Osteoblast (primary cell): ENCODE results near the gene DUS3L. TPM values are rescaled to one million over a fixed set of nuclear protein-coding genes. Genes with fewer than 3 reads are reported as not detected.
A peak's percentile ranks its signal among the peaks of the same experiment; 100 is the strongest.
"Not testable (repeated sequence)": the region's sequence is repeated elsewhere in the genome, so short reads cannot be mapped to it uniquely, and the experiment has no call there.

Experiments used
- DNase-seq: peaks from one replicate; pipeline ENCODE4 v3.0.0; 2011; ENCODE audit warnings: low spot score, mixed read lengths; ENCODE audit not compliant: insufficient read length; ENCODE audit errors: missing footprints
- H2AFZ ChIP-seq: 2 replicates; pipeline ENCODE4 v1.6.0; 2011; ENCODE audit warnings: mild to moderate bottlenecking, low read length
- H3K27ac ChIP-seq: 2 replicates; pipeline ENCODE4 v1.5.1; 2011; ENCODE audit warnings: mild to moderate bottlenecking, low read depth, low read length, moderate library complexity
- H3K27me3 ChIP-seq: 2 replicates; pipeline ENCODE4 v1.6.0; 2012; ENCODE audit warnings: mild to moderate bottlenecking, control low read depth, inconsistent platforms, low read length, moderate library complexity; ENCODE audit not compliant: insufficient read depth
- H3K36me3 ChIP-seq: 2 replicates; pipeline ENCODE4 v1.5.1; 2011; ENCODE audit warnings: mild to moderate bottlenecking, low read length, control low read depth, moderate library complexity; ENCODE audit not compliant: insufficient read depth
- H3K4me1 ChIP-seq: 2 replicates; pipeline ENCODE4 v1.5.1; 2011; ENCODE audit warnings: mild to moderate bottlenecking, low read length, control low read depth, moderate library complexity; ENCODE audit not compliant: insufficient read depth
- H3K4me2 ChIP-seq: 2 replicates; pipeline ENCODE4 v1.6.0; 2011; ENCODE audit warnings: mild to moderate bottlenecking, low read length; ENCODE audit not compliant: insufficient read depth
- H3K4me3 ChIP-seq: fragments of 200-600 bp; sonication (generic); 3 replicates; pipeline ENCODE4 v1.5.1; 2012; ENCODE audit warnings: mild to moderate bottlenecking, low read length, inconsistent platforms; ENCODE audit not compliant: insufficient read depth
- H3K79me2 ChIP-seq: 2 replicates; pipeline ENCODE4 v1.6.0; 2012; ENCODE audit warnings: mild to moderate bottlenecking, low read length, control low read depth, inconsistent platforms; ENCODE audit not compliant: insufficient read depth
- H3K9me3 ChIP-seq: 2 replicates; pipeline ENCODE4 v1.5.1; 2011; ENCODE audit warnings: low read depth, low read length, control low read depth
- H4K20me1 ChIP-seq: 2 replicates; pipeline ENCODE4 v1.6.0; 2012; ENCODE audit warnings: mild to moderate bottlenecking, low read length, control low read depth; ENCODE audit not compliant: insufficient read depth
- total RNA-seq: library from RNA; depleted of rRNA; stranded (reverse); fragments of >200 nt; gene quantifications from 2 replicates; pipeline ENCODE4 v1.2.3, GENCODE V29; 2012
- TF ChIP-seq, protein P1 (sequence below): IDR thresholded peaks from 2 replicates; pipeline ENCODE4 v1.5.1; 2011; ENCODE audit warnings: mild to moderate bottlenecking, low read depth, low read length, moderate library complexity; ENCODE audit errors: extremely low read depth

DUS3L gene
- total RNA-seq, 1 donor: 30.0 TPM

DNA sequence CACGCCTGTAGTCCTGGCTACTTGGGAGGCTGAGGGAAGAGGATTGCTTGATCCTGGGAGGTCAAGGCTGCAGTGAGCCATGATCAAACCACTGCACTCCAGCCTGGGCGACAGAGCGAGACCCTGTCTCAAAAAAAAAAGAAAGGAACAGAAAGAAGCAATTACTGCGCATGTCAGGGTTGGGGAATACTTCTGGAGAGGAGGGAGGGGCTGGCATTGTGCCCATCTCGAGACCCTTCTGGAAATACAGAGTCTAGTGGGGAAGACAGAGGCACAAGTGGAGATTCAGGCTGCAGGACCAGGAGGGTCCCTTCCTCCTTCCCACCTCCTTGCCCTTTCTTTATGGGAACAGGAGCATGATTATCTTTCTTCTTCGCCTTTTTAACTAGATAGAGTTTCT, 37.2 kb downstream of the DUS3L start:
- H3K4me2 ChIP-seq: no peak overlapping the region
- no peak overlapping the region for H3K27ac ChIP-seq
- H3K4me1 ChIP-seq: no peaks in the 10 kb centered on the region
- peak; percentile 11 for DNase-seq
- no peak overlapping the region for H2AFZ ChIP-seq
- TF ChIP-seq, protein P1, sequence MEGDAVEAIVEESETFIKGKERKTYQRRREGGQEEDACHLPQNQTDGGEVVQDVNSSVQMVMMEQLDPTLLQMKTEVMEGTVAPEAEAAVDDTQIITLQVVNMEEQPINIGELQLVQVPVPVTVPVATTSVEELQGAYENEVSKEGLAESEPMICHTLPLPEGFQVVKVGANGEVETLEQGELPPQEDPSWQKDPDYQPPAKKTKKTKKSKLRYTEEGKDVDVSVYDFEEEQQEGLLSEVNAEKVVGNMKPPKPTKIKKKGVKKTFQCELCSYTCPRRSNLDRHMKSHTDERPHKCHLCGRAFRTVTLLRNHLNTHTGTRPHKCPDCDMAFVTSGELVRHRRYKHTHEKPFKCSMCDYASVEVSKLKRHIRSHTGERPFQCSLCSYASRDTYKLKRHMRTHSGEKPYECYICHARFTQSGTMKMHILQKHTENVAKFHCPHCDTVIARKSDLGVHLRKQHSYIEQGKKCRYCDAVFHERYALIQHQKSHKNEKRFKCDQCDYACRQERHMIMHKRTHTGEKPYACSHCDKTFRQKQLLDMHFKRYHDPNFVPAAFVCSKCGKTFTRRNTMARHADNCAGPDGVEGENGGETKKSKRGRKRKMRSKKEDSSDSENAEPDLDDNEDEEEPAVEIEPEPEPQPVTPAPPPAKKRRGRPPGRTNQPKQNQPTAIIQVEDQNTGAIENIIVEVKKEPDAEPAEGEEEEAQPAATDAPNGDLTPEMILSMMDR: no peak
- H3K9me3 ChIP-seq: no peaks in the 10 kb centered on the region
- H3K27me3 ChIP-seq: no peaks in the 10 kb centered on the region
- no peak overlapping the region for H3K4me3 ChIP-seq
- H3K36me3 ChIP-seq: no peaks in the 10 kb centered on the region
- H4K20me1 ChIP-seq: no peaks in the 10 kb centered on the region
- H3K79me2 ChIP-seq: no peaks in the 10 kb centered on the region

DNA sequence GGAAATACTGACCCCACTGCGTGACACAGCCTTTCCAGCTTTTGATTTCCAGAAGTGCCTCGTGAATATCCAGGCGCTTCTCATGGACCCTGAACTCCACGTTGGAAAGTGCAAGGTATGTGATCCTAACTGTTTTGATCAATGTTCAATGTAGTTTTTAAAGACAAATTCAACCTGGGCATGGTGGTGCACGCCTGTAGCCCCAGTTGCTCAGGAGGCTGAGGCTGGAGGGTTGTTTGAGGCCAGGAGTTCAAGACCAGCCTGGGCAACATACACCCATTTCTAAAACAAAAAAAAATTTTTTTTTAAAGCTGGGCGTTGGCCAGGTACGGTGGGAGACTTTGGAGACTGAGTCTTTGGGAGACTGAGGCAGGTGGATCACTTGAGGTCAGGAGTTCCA, 39.3 kb downstream of the DUS3L start:
- TF ChIP-seq, protein P1: no peak

DNA sequence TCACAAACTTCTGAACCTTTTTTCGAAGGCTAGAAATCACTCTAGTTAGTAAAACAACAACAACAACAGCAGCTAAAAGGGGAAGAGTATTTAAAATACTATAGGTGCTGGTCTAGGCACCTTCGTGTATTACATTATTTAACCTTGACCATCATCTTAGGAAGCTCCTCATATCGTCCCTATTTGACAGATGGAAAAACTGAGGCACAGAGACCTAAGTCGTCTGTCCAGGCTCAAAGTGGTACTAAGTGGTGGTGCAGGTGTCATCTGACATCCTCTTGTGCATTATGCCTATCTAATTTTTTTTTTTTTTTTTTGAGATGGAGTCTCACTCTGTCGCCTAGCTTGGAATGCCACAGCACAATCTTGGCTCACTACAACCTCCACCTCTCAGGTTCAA, 41.5 kb downstream of the DUS3L start:
- Histone ChIP-seq H3K4me3 (no peak overlapping the region), H3K4me1 (no peaks in the 10 kb centered on the region), H3K36me3 (no peaks in the 10 kb centered on the region), H3K9me3 (no peaks in the 10 kb centered on the region), H3K4me2 (no peak overlapping the region), H2AFZ (no peak overlapping the region), H3K79me2 (no peaks in the 10 kb centered on the region), H3K27ac (no peak overlapping the region), H3K27me3 (no peaks in the 10 kb centered on the region), H4K20me1 (no peaks in the 10 kb centered on the region)
- no peak for DNase-seq
- TF ChIP-seq, protein P1: no peak

More for the DNA sequence above, 39.3 kb downstream of the DUS3L start:
- no peaks in the 10 kb centered on the region for H4K20me1 ChIP-seq
- no peaks in the 10 kb centered on the region for H3K4me1 ChIP-seq
- H3K9me3 ChIP-seq: no peaks in the 10 kb centered on the region
- no peak overlapping the region for H3K4me2 ChIP-seq
- no peak overlapping the region for H2AFZ ChIP-seq
- H3K27me3 ChIP-seq: no peaks in the 10 kb centered on the region
- no peaks in the 10 kb centered on the region for H3K36me3 ChIP-seq
- no peak overlapping the region for H3K27ac ChIP-seq
- no peak overlapping the region for H3K4me3 ChIP-seq
- DNase-seq: no peak
- no peaks in the 10 kb centered on the region for H3K79me2 ChIP-seq

DNA sequence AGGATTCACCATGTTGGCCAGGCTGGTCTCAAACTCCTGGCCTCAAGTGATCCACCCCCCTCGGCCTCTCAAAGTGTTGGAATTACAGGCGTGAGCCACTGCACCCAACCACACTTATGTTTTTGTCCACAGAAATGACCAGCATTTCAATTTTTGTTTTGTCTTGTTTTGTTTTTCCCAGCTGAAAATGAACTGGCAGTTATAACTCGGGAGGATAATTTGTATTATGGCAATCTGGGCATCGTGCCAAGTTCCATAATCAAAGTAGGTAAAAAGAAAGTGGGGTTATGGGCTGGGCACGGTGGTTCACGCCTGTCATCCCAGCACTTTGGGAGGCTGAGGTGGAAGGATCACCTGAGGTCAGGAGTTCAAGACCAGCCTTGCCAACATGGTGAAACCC, 42.0 kb downstream of the DUS3L start:
- not testable (repeated sequence) for H3K36me3 ChIP-seq, H3K4me1 ChIP-seq, H3K4me3 ChIP-seq, H3K4me2 ChIP-seq, H3K27ac ChIP-seq, H4K20me1 ChIP-seq, H3K9me3 ChIP-seq, H2AFZ ChIP-seq, H3K27me3 ChIP-seq, H3K79me2 ChIP-seq
- peak; percentile 23 for DNase-seq

DNA sequence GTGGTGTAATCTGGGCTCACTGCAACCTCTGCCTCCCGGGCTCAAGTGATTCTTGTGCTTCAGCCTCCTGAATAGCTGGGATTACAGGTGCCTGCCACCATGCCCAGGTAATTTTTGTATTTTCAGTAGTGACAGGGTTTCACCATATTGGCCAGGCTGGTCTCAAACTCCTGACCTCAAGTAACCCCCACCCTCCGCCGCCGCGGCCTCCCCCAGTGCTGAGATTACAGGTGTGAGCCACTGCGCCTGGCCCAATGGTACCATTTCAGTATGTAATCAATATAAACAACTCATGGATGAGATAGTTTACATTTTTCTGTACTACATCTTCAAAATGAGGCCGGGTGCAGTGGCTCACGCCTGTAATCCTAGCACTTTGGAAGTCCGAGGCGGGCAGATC, 46.0 kb downstream of the DUS3L start:
- H3K27me3 ChIP-seq: not testable (repeated sequence)

More for the DNA sequence above, 46.0 kb downstream of the DUS3L start:
- H3K79me2 ChIP-seq, H3K27ac ChIP-seq, DNase-seq, H3K4me2 ChIP-seq, H3K4me1 ChIP-seq, H2AFZ ChIP-seq, H3K4me3 ChIP-seq, H3K9me3 ChIP-seq, H4K20me1 ChIP-seq, H3K36me3 ChIP-seq: not testable (repeated sequence)
